NCI-H128 (cell line): Measurements from ENCODE around the gene NHP2.

Experiments
- DNase-seq: peaks from one replicate; lab custom pipeline; 2025; ENCODE audit not compliant: unreplicated experiment; lab: John Stamatoyannopoulos, UW

The NHP2 gene

GRCh38 chr5:178115136-178115813 lies 38.4 kb downstream of the NHP2 start:
- DNase-seq = no peak

- DNase-seq = no peak
Observed at GRCh38 chr5:178114325-178115135, 39.2 kb downstream of the NHP2 start.

- DNase-seq = no peak
Observed at GRCh38 chr5:178113841-178114324, 39.8 kb downstream of the NHP2 start.

GRCh38 chr5:178113141-178113787 lies 40.4 kb downstream of the NHP2 start, which contains the start of gene N4BP3:
N4BP3 (plus strand) TSS chr5:178113532; CDS start chr5:178119584, 6,052 bp downstream.
- DNase-seq = peak; percentile 32

GRCh38 chr5:178112545-178112944 lies 41.1 kb downstream of the NHP2 start:
- no peak for DNase-seq

GRCh38 chr5:178111925-178112324 lies 41.8 kb downstream of the NHP2 start:
- no peak for DNase-seq

GRCh38 chr5:178110511-178110910 lies 43.2 kb downstream of the NHP2 start:
- no peak for DNase-seq

- DNase-seq = no peak
Observed at GRCh38 chr5:178108966-178109365, 44.7 kb downstream of the NHP2 start.

GRCh38 chr5:178108446-178108845 lies 45.2 kb downstream of the NHP2 start:
- DNase-seq = no peak

GRCh38 chr5:178107756-178108310 lies 45.9 kb downstream of the NHP2 start:
- DNase-seq = no peak

- no peak for DNase-seq
Observed at GRCh38 chr5:178106556-178107239, 47.0 kb downstream of the NHP2 start.

- no peak for DNase-seq
Observed at GRCh38 chr5:178106086-178106485, 47.6 kb downstream of the NHP2 start.

GRCh38 chr5:178104492-178104891 lies 49.2 kb downstream of the NHP2 start:
- DNase-seq = no peak

- no peak for DNase-seq
Observed at GRCh38 chr5:178103612-178104011, 50.1 kb downstream of the NHP2 start.
